GM23338 (cell line): ENCODE measurements around the gene ASIC3. TPM values are rescaled to one million over a fixed set of nuclear protein-coding genes. Genes with fewer than 3 reads are reported as not detected.

Experiments
- ATAC-seq: fragments of 200-7000 bp; cut with Tn5 transposase; 3 replicates; pipeline ENCODE4 v1.9.1; 2020
- DNase-seq: peaks from one replicate; pipeline ENCODE4 v3.0.0-alpha.2; 2015; ENCODE audit warnings: low spot score
- H2AFZ ChIP-seq: fragments of 200-600 bp; sonication (generic); 2 replicates; pipeline ENCODE4 v1.8.0; 2016; ENCODE audit warnings: antibody characterized with exemption, mild to moderate bottlenecking, moderate library complexity
- H3F3A ChIP-seq: fragments of 200-600 bp; sonication (generic); replicated peaks from 2 replicates; pipeline ENCODE4 v1.8.0; 2017; ENCODE audit warnings: antibody characterized with exemption, mixed run types, low read depth
- H3K27ac ChIP-seq: fragments of 200-600 bp; sonication (generic); 2 replicates; pipeline ENCODE4 v1.6.1; 2016; ENCODE audit warnings: low read depth
- H3K27me3 ChIP-seq: fragments of 200-600 bp; sonication (generic); 2 replicates; pipeline ENCODE4 v1.8.0; 2016; ENCODE audit warnings: mild to moderate bottlenecking, mixed run types, moderate library complexity; ENCODE audit not compliant: insufficient read depth
- H3K36me3 ChIP-seq: fragments of 200-600 bp; sonication (generic); 2 replicates; pipeline ENCODE4 v1.8.0; 2016; ENCODE audit warnings: mild to moderate bottlenecking; ENCODE audit not compliant: insufficient read depth
- H3K4me1 ChIP-seq: fragments of 200-600 bp; sonication (generic); 2 replicates; pipeline ENCODE4 v1.8.0; 2016; ENCODE audit warnings: mild to moderate bottlenecking, moderate library complexity; ENCODE audit not compliant: insufficient read depth
- H3K4me2 ChIP-seq: fragments of 200-600 bp; sonication (generic); 2 replicates; pipeline ENCODE4 v1.7.1; 2017; ENCODE audit warnings: mixed run types
- H3K4me3 ChIP-seq: fragments of 200-600 bp; sonication (generic); 2 replicates; pipeline ENCODE4 v1.6.1; 2016; ENCODE audit warnings: mixed run types
- H3K79me2 ChIP-seq: fragments of 200-600 bp; sonication (generic); replicated peaks from 2 replicates; pipeline ENCODE4 v1.8.0; 2017; ENCODE audit warnings: mild to moderate bottlenecking; ENCODE audit not compliant: insufficient read depth
- H3K9me2 ChIP-seq: fragments of 200-600 bp; sonication (generic); 2 replicates; pipeline ENCODE4 v1.8.0; 2017; ENCODE audit not compliant: insufficient read depth
- H4K20me1 ChIP-seq: fragments of 200-600 bp; sonication (generic); replicated peaks from 2 replicates; pipeline ENCODE4 v1.8.0; 2017; ENCODE audit warnings: mild to moderate bottlenecking; ENCODE audit not compliant: insufficient read depth
- H3K27ac Mint-ChIP-seq: 2 replicates; pipeline ENCODE4 v1.8.0; 2020; ENCODE audit warnings: inconsistent platforms, mild to moderate bottlenecking, moderate library complexity, mixed read lengths
- H3K27me3 Mint-ChIP-seq: 3 replicates; pipeline ENCODE4 v1.8.0; 2022; ENCODE audit warnings: low read depth, mild to moderate bottlenecking, moderate library complexity, mixed read lengths, inconsistent platforms; ENCODE audit not compliant: insufficient read depth, poor library complexity
- H3K36me3 Mint-ChIP-seq: 3 replicates; pipeline ENCODE4 v1.8.0; 2021; ENCODE audit warnings: low read depth, mild to moderate bottlenecking, inconsistent platforms, moderate library complexity, mixed read lengths
- H3K4me1 Mint-ChIP-seq: 3 replicates; pipeline ENCODE4 v1.8.0; 2020; ENCODE audit warnings: mild to moderate bottlenecking, inconsistent platforms, mixed read lengths
- H3K4me3 Mint-ChIP-seq: 3 replicates; pipeline ENCODE4 v1.8.0; 2021; ENCODE audit warnings: moderate library complexity, mild to moderate bottlenecking, inconsistent platforms, mixed read lengths
- H3K9me3 Mint-ChIP-seq: 3 replicates; pipeline ENCODE4 v1.8.0; 2020; ENCODE audit warnings: moderate library complexity, mild to moderate bottlenecking, inconsistent platforms, mixed read lengths
- CTCF ChIP-seq, 2 experiments: fragments of 200-600 bp in 1 of 2; sonication (generic) in 1 of 2; conservative IDR thresholded peaks; 2 replicates each; pipeline versions ENCODE4 v1.5.1 to v1.6.1; 2016 to 2017; ENCODE audit warnings: antibody characterized with exemption in 2 of 2, low read depth in 2 of 2, mild to moderate bottlenecking in 2 of 2, moderate library complexity in 1 of 2
- ETS1 ChIP-seq: IDR thresholded peaks from 2 replicates; pipeline ENCODE4 v1.6.1; 2016; ENCODE audit warnings: antibody characterized with exemption
- EZH2 ChIP-seq: fragments of 200-600 bp; sonication (generic); IDR thresholded peaks from one replicate; pipeline ENCODE4 v1.8.0; 2017; ENCODE audit warnings: antibody characterized with exemption, mild to moderate bottlenecking, low read depth; ENCODE audit not compliant: unreplicated experiment
- REST ChIP-seq: IDR thresholded peaks from one replicate; pipeline ENCODE4 v1.6.1; 2018; ENCODE audit warnings: antibody characterized with exemption; ENCODE audit not compliant: unreplicated experiment
- STAT1 ChIP-seq: IDR thresholded peaks from one replicate; pipeline ENCODE4 v1.6.1; 2016; ENCODE audit warnings: antibody characterized with exemption; ENCODE audit not compliant: unreplicated experiment
- ZNF114 ChIP-seq: fragments of 250-450 bp; sonication (Bioruptor Pico); IDR thresholded peaks from 2 replicates; pipeline ENCODE4 v1.5.0; 2020; ENCODE audit warnings: mild to moderate bottlenecking, moderate library complexity
- ZNF331 ChIP-seq: fragments of 250-450 bp; sonication (Bioruptor Pico); IDR thresholded peaks from 2 replicates; pipeline ENCODE4 v1.5.0; 2020; ENCODE audit warnings: low read depth, mild to moderate bottlenecking, moderate library complexity
- polyA plus RNA-seq: library from polyadenylated mRNA; unstranded; fragments of >200 nt; fragmentation: Nextera tagmentation; extraction: Ambion mirVana; gene quantifications from 2 replicates; pipeline ENCODE4 v1.2.1, GENCODE V29; 2016
- total RNA-seq: library from RNA; depleted of rRNA; stranded (reverse); fragments of >200 nt; shearing (Covaris generic); gene quantifications from 2 replicates; pipeline ENCODE4 v1.2.3, GENCODE V29; 2014

ASIC3 gene
- total and polyA plus RNA-seq, 2 experiments from 2014 or later = 0.87 to 0.90 TPM

- Mint-ChIP-seq H3K4me3 (no peak overlapping the region; the same call in 2 of the 3 replicates), H3K27ac (no peak overlapping the region; the same call in 1 of the 2 replicates), H3K27me3 (peaks cover 22% of the 10 kb centered on the region), H3K4me1 (peaks cover 29% of the 10 kb centered on the region), H3K36me3 (peaks cover 39% of the 10 kb centered on the region), H3K9me3 (peaks cover 2% of the 10 kb centered on the region; the same call in 1 of the 3 replicates)
- H3F3A ChIP-seq = 0 out of 2 replicates have a peak, but pooled peaks cover 15% of the 10 kb centered on the region
- no peaks in the 10 kb centered on the region for H3K9me2 ChIP-seq
- ATAC-seq (no peak), DNase-seq (no peak)
- peaks cover 5% of the 10 kb centered on the region; the same call in 1 of the 2 replicates for H3K36me3 ChIP-seq
- H4K20me1 ChIP-seq = peaks cover 12% of the 10 kb centered on the region
- H3K27me3 ChIP-seq = no peaks in the 10 kb centered on the region
- H2AFZ ChIP-seq = no peak overlapping the region
- H3K4me2 ChIP-seq = no peak overlapping the region; the same call in 1 of the 2 replicates
- peaks cover 6% of the 10 kb centered on the region; the same call in 1 of the 2 replicates for H3K79me2 ChIP-seq
- no peak for TF ChIP-seq EZH2
- TF ChIP-seq CTCF (conservative IDR thresholded peaks at IDR 0.05; ENCODE audit: low read depth in 2 of 2) = no peak
- no peak for TF ChIP-seq ZNF331
- TF ChIP-seq REST = no peak
- no peak for TF ChIP-seq STAT1
- no peak for TF ChIP-seq ZNF114 (CRISPR knock-in tag)
- TF ChIP-seq ETS1 = no peak
- no peak overlapping the region for H3K27ac ChIP-seq
- no peak overlapping the region for H3K4me3 ChIP-seq
- H3K4me1 ChIP-seq = peaks cover 25% of the 10 kb centered on the region
These were observed 27.7 kb downstream of the ASIC3 start for GRCh38 chr7:151075978-151076426.
